ENCODE measurements around the gene TUSC2. TPM values are rescaled to one million over a fixed set of nuclear protein-coding genes. Genes with fewer than 3 reads are reported as not detected.

The TUSC2 gene
- polyA plus RNA-seq, 1 of the 3 experiments (the other 2 are of a cell fraction) = 58.7 TPM

- ChIA-PET CTCF (interaction anchor here (1.5 to 12.2 kb wide), 4 partner anchors 20 to 157 kb away, joined by 6 to 206 read pairs (median 51); partner anchors contain the start of genes GNAT1, HYAL3 and NAA80), POLR2A (interaction anchor here (0.6 kb wide), 1 partner anchor 22 kb away, joined by 3 read pairs; no protein-coding TSS in a partner anchor)
- Histone ChIP-seq H3K36me3 (replicated peaks in 1 of 2; ENCODE audit: control insufficient read depth in 1 of 2, insufficient read depth in 2 of 2, low read length in 1 of 2) (no peaks in the 10 kb centered on the region), H3K9me3 (no peaks in the 10 kb centered on the region), H3K4me2 (no peak overlapping the region), H3K9me2 (no peaks in the 10 kb centered on the region), H2AFZ (ENCODE audit: low read depth) (no peak overlapping the region), H3K27ac (ENCODE audit: low read depth in 2 of 2, low read length in 1 of 2) (no peak overlapping the region), H3K27me3 (ENCODE audit: insufficient read depth) (0 out of 2 replicates have a peak, but pooled peaks cover 16% of the 10 kb centered on the region), H3F3A (replicated peaks; ENCODE audit: insufficient read depth) (peaks cover 6% of the 10 kb centered on the region), H3K4me1 (ENCODE audit: control insufficient read depth in 1 of 2, insufficient read depth in 2 of 2, low read depth in 1 of 2, low read length in 1 of 2) (peaks cover 0 to 8% of the 10 kb centered on the region in 2 experiments; a peak in 1 of 4 replicates), H4K20me1 (ENCODE audit: insufficient read depth) (no peaks in the 10 kb centered on the region), H3K4me3 (ENCODE audit: low read depth in 2 of 2, low read length in 1 of 2) (no peak overlapping the region), H3K9ac (no peak overlapping the region), H3K79me2 (ENCODE audit: insufficient read depth) (no peaks in the 10 kb centered on the region)
- TF ChIP-seq MAX (IDR thresholded peaks at IDR 0.05; ENCODE audit: low read depth) = no peak
- TF ChIP-seq RXRA (IDR thresholded peaks at IDR 0.05; ENCODE audit: borderline replicate concordance, low read depth) = no peak
- no peak for TF ChIP-seq SIN3A (IDR thresholded peaks at IDR 0.05; ENCODE audit: borderline replicate concordance, low read depth, low read length)
- no peak for TF ChIP-seq USF1 (IDR thresholded peaks at IDR 0.05; ENCODE audit: borderline replicate concordance, low read depth)
- no peak for TF ChIP-seq RCOR1 (IDR thresholded peaks at IDR 0.05; ENCODE audit: low read length)
- no peak for TF ChIP-seq MXI1 (IDR thresholded peaks at IDR 0.05; ENCODE audit: low read depth, low read length)
- no peak for TF ChIP-seq RAD21 (IDR thresholded peaks at IDR 0.05; ENCODE audit: low read length)
- no peak for TF ChIP-seq IRF3 (IDR thresholded peaks at IDR 0.05; ENCODE audit: low read depth, low read length)
- no peak for TF ChIP-seq PBX3 (IDR thresholded peaks at IDR 0.05)
- no peak for TF ChIP-seq GABPA (IDR thresholded peaks at IDR 0.05; ENCODE audit: low read depth)
- TF ChIP-seq TCF12 (IDR thresholded peaks at IDR 0.05) = no peak
- no peak for TF ChIP-seq FOXM1 (IDR thresholded peaks at IDR 0.05; ENCODE audit: low read depth)
- TF ChIP-seq MEF2A (IDR thresholded peaks at IDR 0.05; ENCODE audit: borderline replicate concordance, low read depth) = no peak
- TF ChIP-seq FOSL2 (IDR thresholded peaks at IDR 0.05; ENCODE audit: borderline replicate concordance, low read depth) = no peak
- no peak for TF ChIP-seq ELF1 (IDR thresholded peaks at IDR 0.05)
- no peak for TF ChIP-seq SMC3 (IDR thresholded peaks at IDR 0.05; ENCODE audit: low read depth, low read length)
- TF ChIP-seq CTCF (IDR thresholded peaks at IDR 0.05) = no peak
- TF ChIP-seq GATA2 (CRISPR knock-in tag; IDR thresholded peaks at IDR 0.05) = no peak
- DNase-seq = no peak
- 92% methylated on average over 3 of the region's 4 CpGs for WGBS (ENCODE audit: low lambda C conversion rate)
Measured at GRCh38 chr3:50278123-50278879, 49.7 kb downstream of the TUSC2 start.
